ENCODE measurements around the gene DNAJB9.

Gene DNAJB9

DNA sequence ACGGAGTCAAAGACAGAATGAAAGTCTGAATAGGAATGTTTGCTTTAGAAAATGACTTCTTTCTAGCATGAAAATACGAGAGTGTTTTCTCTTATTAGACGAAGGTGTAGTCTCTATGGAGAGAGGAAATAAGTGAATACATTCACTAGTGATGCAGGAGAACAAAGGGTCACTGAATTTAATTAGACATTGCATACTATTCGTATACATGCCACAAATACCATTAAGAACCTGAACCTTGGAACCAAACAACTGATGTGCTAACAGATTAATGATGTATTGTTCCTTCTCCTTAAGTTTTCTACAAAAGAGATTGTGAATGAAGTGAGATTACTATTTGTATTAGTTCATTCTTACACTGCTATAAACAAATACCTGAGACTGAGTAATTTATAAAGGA, 10.4 kb upstream of the DNAJB9 start:
- DNase-seq (ENCODE audit: extremely low spot score): no peak
- TF ChIP-seq SUZ12 (IDR thresholded peaks at IDR 0.05): no peak
- no peak for TF ChIP-seq ZNF384 (IDR thresholded peaks at IDR 0.05)
- TF ChIP-seq NFRKB (IDR thresholded peaks at IDR 0.05): no peak
- TF ChIP-seq CTBP1 (IDR thresholded peaks at IDR 0.05; ENCODE audit: borderline replicate concordance): no peak
- TF ChIP-seq FOXM1 (IDR thresholded peaks at IDR 0.05; ENCODE audit: borderline replicate concordance): no peak
- no peak for TF ChIP-seq SP1 (IDR thresholded peaks at IDR 0.05)
- no peak for TF ChIP-seq BHLHE40 (IDR thresholded peaks at IDR 0.05; ENCODE audit: borderline replicate concordance)
- TF ChIP-seq, protein P1, sequence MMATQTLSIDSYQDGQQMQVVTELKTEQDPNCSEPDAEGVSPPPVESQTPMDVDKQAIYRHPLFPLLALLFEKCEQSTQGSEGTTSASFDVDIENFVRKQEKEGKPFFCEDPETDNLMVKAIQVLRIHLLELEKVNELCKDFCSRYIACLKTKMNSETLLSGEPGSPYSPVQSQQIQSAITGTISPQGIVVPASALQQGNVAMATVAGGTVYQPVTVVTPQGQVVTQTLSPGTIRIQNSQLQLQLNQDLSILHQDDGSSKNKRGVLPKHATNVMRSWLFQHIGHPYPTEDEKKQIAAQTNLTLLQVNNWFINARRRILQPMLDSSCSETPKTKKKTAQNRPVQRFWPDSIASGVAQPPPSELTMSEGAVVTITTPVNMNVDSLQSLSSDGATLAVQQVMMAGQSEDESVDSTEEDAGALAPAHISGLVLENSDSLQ (IDR thresholded peaks at IDR 0.05): no peak
- no peak for TF ChIP-seq FOXK2 (IDR thresholded peaks at IDR 0.05)
- no peak for TF ChIP-seq FOXA1 (IDR thresholded peaks at IDR 0.05)
- ChIA-PET POLR2A (no interaction called here), CTCF (interaction anchor here (0.6 kb wide), 1 partner anchor 90 kb away, joined by 11 read pairs; no protein-coding TSS in a partner anchor)

DNA sequence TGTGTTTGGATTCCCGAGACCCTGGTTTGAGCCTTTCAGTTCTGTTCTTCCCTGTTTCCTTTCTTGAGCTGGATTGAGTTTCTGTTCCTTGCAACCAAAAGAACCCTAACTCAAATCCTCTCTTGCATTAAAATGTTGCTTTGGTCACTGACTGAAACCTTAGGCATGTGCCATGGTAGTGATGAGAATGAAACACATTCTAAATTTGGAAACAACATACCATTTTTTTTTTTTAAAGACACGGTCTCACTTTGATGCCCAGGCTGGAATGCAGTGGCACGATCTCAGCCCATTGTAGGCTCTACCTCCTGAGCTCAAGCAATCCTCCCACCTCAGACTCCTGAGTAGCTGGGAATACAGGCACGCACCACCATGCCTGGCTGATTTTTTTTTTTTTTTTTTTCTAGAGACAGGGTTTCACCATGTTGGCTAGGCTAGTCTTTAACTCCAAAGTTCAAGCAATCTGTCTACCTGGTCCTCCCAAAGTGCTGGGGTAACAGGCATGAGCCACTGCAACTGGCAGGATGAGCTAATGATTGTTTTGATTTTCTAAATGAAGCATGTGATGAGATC, 8.5 kb upstream of the DNAJB9 start:
- ChIA-PET POLR2A (interaction anchor here (0.7 to 1.9 kb wide), 3 partner anchors 9 to 1941 kb away, joined by 3 to 11 read pairs (median 5); partner anchors contain the start of genes DNAJB9, PNPLA8 and THAP5), CTCF (no interaction called here)
- TF ChIP-seq SUZ12 (IDR thresholded peaks at IDR 0.05): no peak
- no peak for TF ChIP-seq SP1 (IDR thresholded peaks at IDR 0.05)
- TF ChIP-seq ARNT (IDR thresholded peaks at IDR 0.05): no peak
- no peak for TF ChIP-seq ZNF384 (IDR thresholded peaks at IDR 0.05)
- no peak for TF ChIP-seq NFRKB (IDR thresholded peaks at IDR 0.05)
- TF ChIP-seq L3MBTL2 (conservative IDR thresholded peaks at IDR 0.05): no peak
- no peak for TF ChIP-seq FOXM1 (IDR thresholded peaks at IDR 0.05; ENCODE audit: borderline replicate concordance)
- no peak for TF ChIP-seq LEF1 (IDR thresholded peaks at IDR 0.05; ENCODE audit: borderline replicate concordance)
- no peak for TF ChIP-seq CTBP1 (IDR thresholded peaks at IDR 0.05; ENCODE audit: borderline replicate concordance)
- TF ChIP-seq TARDBP (IDR thresholded peaks at IDR 0.05): no peak
- TF ChIP-seq FOXA1 (IDR thresholded peaks at IDR 0.05): no peak
- no peak for DNase-seq (ENCODE audit: extremely low spot score)

DNA sequence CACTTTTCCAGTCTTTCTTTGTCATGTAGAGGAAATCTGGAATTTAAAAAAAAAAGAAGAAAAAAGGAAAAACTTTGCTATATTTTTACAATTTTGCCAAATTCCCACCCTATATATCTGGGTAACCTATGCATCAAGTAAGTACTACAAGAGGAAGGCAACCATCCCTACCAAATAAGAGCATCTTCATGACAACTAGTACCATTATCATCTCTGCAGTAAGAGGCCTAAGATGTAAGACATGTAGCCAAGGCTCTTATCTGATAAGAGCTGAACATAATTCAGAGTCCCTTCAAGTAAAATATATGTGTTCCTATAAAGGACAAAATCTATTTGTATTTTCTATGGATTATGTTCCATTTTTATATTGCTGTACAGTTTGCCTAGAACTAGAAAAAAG, 3.7 kb upstream of the DNAJB9 start:
- ChIA-PET POLR2A (no interaction called here), CTCF (no interaction called here)
- TF ChIP-seq, protein P1 (IDR thresholded peaks at IDR 0.05): no peak
- TF ChIP-seq ZNF384 (IDR thresholded peaks at IDR 0.05) (no peak), SP1 (IDR thresholded peaks at IDR 0.05) (no peak), ELF4 (IDR thresholded peaks at IDR 0.05) (no peak), FOXA1 (IDR thresholded peaks at IDR 0.05) (no peak), ARNT (IDR thresholded peaks at IDR 0.05) (no peak), BHLHE40 (IDR thresholded peaks at IDR 0.05; ENCODE audit: borderline replicate concordance) (no peak), HDGF (IDR thresholded peaks at IDR 0.05; ENCODE audit: borderline replicate concordance) (no peak), TARDBP (IDR thresholded peaks at IDR 0.05) (no peak), LEF1 (IDR thresholded peaks at IDR 0.05; ENCODE audit: borderline replicate concordance) (no peak), FOXK2 (IDR thresholded peaks at IDR 0.05) (no peak), CTBP1 (IDR thresholded peaks at IDR 0.05; ENCODE audit: borderline replicate concordance) (no peak), NFRKB (IDR thresholded peaks at IDR 0.05) (no peak)
- no peak for DNase-seq (ENCODE audit: extremely low spot score)

DNA sequence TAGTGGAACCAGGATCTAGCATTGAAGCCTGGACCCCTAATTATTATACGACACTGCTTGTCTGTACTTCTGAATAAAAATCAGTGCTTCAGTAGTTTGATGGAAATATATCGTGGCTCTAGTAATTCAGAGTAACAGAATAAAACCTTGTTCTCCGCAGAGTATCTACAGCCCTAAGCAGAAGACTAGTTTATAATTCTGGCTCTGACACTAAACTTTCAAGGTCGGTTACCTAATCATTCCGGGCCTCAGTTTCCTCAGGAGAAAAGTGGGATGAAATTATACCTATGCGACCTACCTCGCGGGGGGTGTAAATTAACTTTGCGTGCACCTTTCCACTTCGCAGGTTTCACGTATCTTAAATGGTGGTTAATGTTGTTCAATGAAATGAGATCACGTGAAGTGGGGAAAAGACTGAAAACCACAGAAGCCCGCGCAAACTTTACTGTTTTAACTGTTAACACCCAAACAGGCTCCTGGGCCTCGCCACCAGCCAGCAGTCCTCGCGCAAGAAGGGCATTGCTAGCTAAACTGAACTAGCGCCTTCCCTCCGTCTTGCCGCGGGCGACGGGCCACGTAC, 783 bp upstream of the DNAJB9 start:
- CTCF ChIA-PET: no interaction called here
- POLR2A ChIA-PET: interaction anchor here (2.1 kb wide), 1 partner anchor 43 kb away, joined by 29 read pairs; the partner anchor contains the start of gene PNPLA8
- TF ChIP-seq HDGF (IDR thresholded peaks at IDR 0.05; ENCODE audit: borderline replicate concordance) (no peak), L3MBTL2 (conservative IDR thresholded peaks at IDR 0.05) (no peak), FOXM1 (IDR thresholded peaks at IDR 0.05; ENCODE audit: borderline replicate concordance) (no peak), CTBP1 (IDR thresholded peaks at IDR 0.05; ENCODE audit: borderline replicate concordance) (no peak), TARDBP (IDR thresholded peaks at IDR 0.05) (no peak), ELF4 (IDR thresholded peaks at IDR 0.05) (no peak), FOXA1 (IDR thresholded peaks at IDR 0.05) (no peak), SUZ12 (IDR thresholded peaks at IDR 0.05) (no peak), LEF1 (IDR thresholded peaks at IDR 0.05; ENCODE audit: borderline replicate concordance) (no peak)
- DNase-seq (ENCODE audit: extremely low spot score): no peak

DNA sequence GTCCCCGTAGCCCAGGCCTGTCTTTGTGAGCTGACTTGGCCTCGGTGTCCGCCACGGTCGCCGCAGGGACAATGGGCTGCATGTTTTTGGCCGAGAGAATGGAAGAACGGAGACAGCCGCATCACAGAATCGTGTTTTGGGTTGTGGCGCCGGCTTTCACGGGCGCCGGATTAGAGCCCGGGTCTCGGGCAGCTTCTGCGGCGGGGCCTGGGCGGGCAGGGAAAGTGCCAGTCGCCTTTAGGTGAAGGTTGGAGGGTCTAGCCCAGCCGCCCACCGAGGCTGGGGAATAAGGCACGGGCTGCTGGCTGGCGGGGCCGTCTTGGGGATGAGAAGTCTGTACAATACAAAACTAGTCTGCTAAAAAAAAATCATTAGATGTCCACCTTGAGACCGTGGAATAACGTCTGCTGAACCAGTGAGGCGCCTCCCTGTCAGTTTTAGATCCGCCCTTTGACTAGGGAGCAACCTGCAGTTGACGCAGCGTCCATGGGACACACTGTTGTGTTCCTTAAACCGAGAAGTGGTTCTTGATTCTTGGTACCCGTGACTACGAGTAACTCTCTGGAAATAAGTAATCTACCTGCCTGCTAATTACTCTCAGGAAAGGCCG, 577 bp downstream of the DNAJB9 start:
- TF ChIP-seq BHLHE40 (IDR thresholded peaks at IDR 0.05; ENCODE audit: borderline replicate concordance) (no peak), SP1 (IDR thresholded peaks at IDR 0.05) (no peak), CTBP1 (IDR thresholded peaks at IDR 0.05; ENCODE audit: borderline replicate concordance) (no peak), NFRKB (IDR thresholded peaks at IDR 0.05) (no peak), ELF4 (IDR thresholded peaks at IDR 0.05) (no peak), FOXA1 (IDR thresholded peaks at IDR 0.05) (no peak), LEF1 (IDR thresholded peaks at IDR 0.05; ENCODE audit: borderline replicate concordance) (no peak), L3MBTL2 (conservative IDR thresholded peaks at IDR 0.05) (no peak)
- TF ChIP-seq, protein P1 (IDR thresholded peaks at IDR 0.05): no peak
- DNase-seq (ENCODE audit: extremely low spot score): peak; percentile 36
- POLR2A ChIA-PET: interaction anchor here (0.8 to 2.1 kb wide), 7 partner anchors 9 to 77 kb away, joined by 3 to 29 read pairs (median 4); partner anchors contain the start of gene PNPLA8
- CTCF ChIA-PET: no interaction called here

DNA sequence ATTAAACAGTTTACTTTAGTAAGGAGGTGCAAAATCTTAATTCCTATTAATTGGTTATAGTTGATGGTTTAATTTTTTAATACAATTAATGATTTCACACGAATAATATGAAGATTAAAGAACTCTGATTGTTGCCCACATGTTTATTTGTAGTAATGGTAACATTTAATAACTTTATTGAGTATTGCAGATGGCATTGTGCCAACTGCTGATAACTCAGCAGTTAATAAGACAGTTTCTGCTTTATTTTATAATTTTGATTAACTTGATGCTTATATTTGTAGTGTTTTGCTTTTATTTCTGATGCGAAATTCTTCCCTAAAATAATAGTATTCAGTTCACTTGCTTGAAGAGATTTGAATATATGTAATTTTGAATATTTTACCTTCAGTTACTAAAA, 2.8 kb downstream of the DNAJB9 start:
- POLR2A ChIA-PET: interaction anchor here (0.9 kb wide), 1 partner anchor 48 kb away, joined by 3 read pairs; no protein-coding TSS in a partner anchor
- CTCF ChIA-PET: no interaction called here
- TF ChIP-seq TARDBP (IDR thresholded peaks at IDR 0.05) (no peak), NFRKB (IDR thresholded peaks at IDR 0.05) (no peak), ZNF384 (IDR thresholded peaks at IDR 0.05) (no peak), ARNT (IDR thresholded peaks at IDR 0.05) (no peak), FOXK2 (IDR thresholded peaks at IDR 0.05) (no peak)
- no peak for DNase-seq (ENCODE audit: extremely low spot score)
